Measurements from ENCODE around the gene ANKS1A. TPM values are rescaled to one million over a fixed set of nuclear protein-coding genes. Genes with fewer than 3 reads are reported as not detected.

ANKS1A gene
- total RNA-seq, 1 experiment from 2014 or later = 26.5 TPM

DNA sequence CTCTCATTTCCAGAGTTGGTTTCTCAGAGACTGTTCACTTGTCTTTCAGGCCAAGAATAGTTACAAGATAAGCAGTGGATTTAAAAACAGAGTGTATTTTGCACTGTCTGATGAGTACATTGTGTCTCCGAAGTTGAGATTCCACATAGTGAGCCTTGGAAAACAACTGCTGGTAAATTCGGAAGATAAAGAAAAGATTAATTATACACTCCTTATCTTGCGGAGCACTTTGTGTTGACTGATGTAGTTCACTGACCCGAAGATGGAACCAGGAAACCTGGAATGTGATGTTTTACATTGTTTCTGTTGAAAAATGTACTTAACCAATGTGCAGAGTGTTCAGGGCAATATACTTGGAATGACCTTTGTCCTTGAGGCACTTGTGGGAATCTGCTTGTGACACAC is 51.0 kb downstream of the ANKS1A start:
- H3K27me3 Mint-ChIP-seq (ENCODE audit: low read depth) = no peaks in the 10 kb centered on the region
- H4K8ac ChIP-seq (replicated peaks; ENCODE audit: insufficient read length, low read depth, low read length) = no peak overlapping the region
- no peaks in the 10 kb centered on the region for H3K23me2 ChIP-seq (ENCODE audit: insufficient read length, low read depth, low read length, poor library complexity, severe bottlenecking)
- no peak for DNase-seq
- WGBS (ENCODE audit: extremely low coverage, insufficient read length, low lambda C conversion rate) = no CpG with 5 or more reads among the region's 4 CpGs
- no peak overlapping the region for H3K27ac ChIP-seq (ENCODE audit: insufficient read length, low read depth, low read length)
- H2BK5ac ChIP-seq (ENCODE audit: insufficient read length, low read length) = no peak overlapping the region
- H3K79me1 ChIP-seq (ENCODE audit: insufficient read depth, low read depth, low read length, poor library complexity, severe bottlenecking) = peaks cover 5% of the 10 kb centered on the region
- no peak overlapping the region for H2BK15ac ChIP-seq (ENCODE audit: low read depth, low read length)
- no peak overlapping the region for H4K5ac ChIP-seq (ENCODE audit: insufficient read length, low read depth, low read length)
- no peak overlapping the region for H3K9ac ChIP-seq (ENCODE audit: extremely low read depth, insufficient read length, low read length)
- no peak overlapping the region for H2BK20ac ChIP-seq (ENCODE audit: low read depth, low read length, poor library complexity, severe bottlenecking)
- H3K27me3 ChIP-seq (ENCODE audit: insufficient read depth, low read length) = no peaks in the 10 kb centered on the region
- no peaks in the 10 kb centered on the region; the same call in 1 of the 2 replicates for H3K79me2 ChIP-seq (ENCODE audit: insufficient read depth, low read length)
- H2BK12ac ChIP-seq (ENCODE audit: insufficient read length, low read depth, low read length) = no peak overlapping the region
- H3K4me1 ChIP-seq (ENCODE audit: insufficient read depth, low read length) = no peaks in the 10 kb centered on the region
- no peaks in the 10 kb centered on the region for H3K9me3 ChIP-seq (ENCODE audit: control insufficient read depth, low read depth, low read length)
- H3K14ac ChIP-seq (ENCODE audit: insufficient read depth, low read length) = no peak overlapping the region
- H4K91ac ChIP-seq (ENCODE audit: insufficient read length, low read depth, low read length) = no peak overlapping the region
- no peak overlapping the region for H3T11ph ChIP-seq (ENCODE audit: low read length)
- no peak overlapping the region for H2AFZ ChIP-seq (ENCODE audit: low read length)
- peaks cover 4 to 11% (median 4%) of the 10 kb centered on the region in 3 experiments; a peak in 5 of 7 replicates for H3K36me3 Mint-ChIP-seq (ENCODE audit: insufficient read depth in 1 of 3, low read depth in 3 of 3)
- no peak overlapping the region for H2BK120ac ChIP-seq (ENCODE audit: low read depth, low read length, poor library complexity, severe bottlenecking)
- H2AK5ac ChIP-seq (ENCODE audit: insufficient read length, low read length) = no peak overlapping the region
- TF ChIP-seq, protein P1, sequence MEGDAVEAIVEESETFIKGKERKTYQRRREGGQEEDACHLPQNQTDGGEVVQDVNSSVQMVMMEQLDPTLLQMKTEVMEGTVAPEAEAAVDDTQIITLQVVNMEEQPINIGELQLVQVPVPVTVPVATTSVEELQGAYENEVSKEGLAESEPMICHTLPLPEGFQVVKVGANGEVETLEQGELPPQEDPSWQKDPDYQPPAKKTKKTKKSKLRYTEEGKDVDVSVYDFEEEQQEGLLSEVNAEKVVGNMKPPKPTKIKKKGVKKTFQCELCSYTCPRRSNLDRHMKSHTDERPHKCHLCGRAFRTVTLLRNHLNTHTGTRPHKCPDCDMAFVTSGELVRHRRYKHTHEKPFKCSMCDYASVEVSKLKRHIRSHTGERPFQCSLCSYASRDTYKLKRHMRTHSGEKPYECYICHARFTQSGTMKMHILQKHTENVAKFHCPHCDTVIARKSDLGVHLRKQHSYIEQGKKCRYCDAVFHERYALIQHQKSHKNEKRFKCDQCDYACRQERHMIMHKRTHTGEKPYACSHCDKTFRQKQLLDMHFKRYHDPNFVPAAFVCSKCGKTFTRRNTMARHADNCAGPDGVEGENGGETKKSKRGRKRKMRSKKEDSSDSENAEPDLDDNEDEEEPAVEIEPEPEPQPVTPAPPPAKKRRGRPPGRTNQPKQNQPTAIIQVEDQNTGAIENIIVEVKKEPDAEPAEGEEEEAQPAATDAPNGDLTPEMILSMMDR (conservative IDR thresholded peaks at IDR 0.05) = no peak
- H3K18ac ChIP-seq (ENCODE audit: insufficient read length, low read depth, low read length) = no peak overlapping the region
- H3K4me1 Mint-ChIP-seq = 0 out of 4 replicates have a peak, but pooled peaks cover 3 to 7% of the 10 kb centered on the region in 2 experiments
- H3K4ac ChIP-seq (ENCODE audit: low read depth, low read length) = no peak overlapping the region
- H3K23ac ChIP-seq (ENCODE audit: insufficient read length, low read depth, low read length) = no peak overlapping the region
- H3K56ac ChIP-seq (ENCODE audit: insufficient read length, low read depth, low read length) = no peak overlapping the region
- no peaks in the 10 kb centered on the region for H3K9me3 Mint-ChIP-seq
- H4K20me1 ChIP-seq (ENCODE audit: control insufficient read depth, insufficient read depth, insufficient read length) = no peaks in the 10 kb centered on the region
- H3K4me3 Mint-ChIP-seq = no peak overlapping the region
- no peak overlapping the region for H3K27ac Mint-ChIP-seq
- H3K4me2 ChIP-seq (ENCODE audit: insufficient read depth, insufficient read length, low read length) = no peak overlapping the region

Measured in H9 (cell line).